ENCODE results near the gene SOX6.
"Not testable (repeated sequence)": the region's sequence is repeated elsewhere in the genome, so short reads cannot be mapped to it uniquely, and the experiment has no call there.

The SOX6 gene

GRCh38 chr11:16148301-16148931, 207.9 kb downstream of the SOX6 start:
- no peaks in the 10 kb centered on the region for H3K27me3 ChIP-seq (ENCODE audit: control insufficient read depth, insufficient read depth, low read length)
- no peak overlapping the region for H3K4me2 ChIP-seq (ENCODE audit: low read length)
- H3K36me3 ChIP-seq (ENCODE audit: control insufficient read depth, insufficient read depth, low read length) = no peaks in the 10 kb centered on the region
- no peak overlapping the region for H2AFZ ChIP-seq
- H3K9me3 ChIP-seq (ENCODE audit: control insufficient read depth, low read length) = no peaks in the 10 kb centered on the region
- H3K79me2 ChIP-seq = no peaks in the 10 kb centered on the region
- no peak for TF ChIP-seq CTCF (IDR thresholded peaks at IDR 0.05)
- H3K9ac ChIP-seq = no peak overlapping the region
- no peak overlapping the region for H3K4me3 ChIP-seq (ENCODE audit: low read depth, low read length)
- no peaks in the 10 kb centered on the region for H3K4me1 ChIP-seq
- H3K27ac ChIP-seq = no peak overlapping the region

GRCh38 chr11:16146980-16147379, 209.4 kb downstream of the SOX6 start:
- H3K4me2 ChIP-seq (ENCODE audit: low read length); H2AFZ ChIP-seq; H3K79me2 ChIP-seq: not testable (repeated sequence)

GRCh38 chr11:16141614-16142013, 214.7 kb downstream of the SOX6 start:
- not testable (repeated sequence) for H3K36me3 ChIP-seq (ENCODE audit: control insufficient read depth, insufficient read depth, low read length); H2AFZ ChIP-seq; H3K4me2 ChIP-seq (ENCODE audit: low read length); H3K9me3 ChIP-seq (ENCODE audit: control insufficient read depth, low read length); H3K4me3 ChIP-seq (ENCODE audit: low read depth, low read length); H3K27ac ChIP-seq; H3K4me1 ChIP-seq; H3K9ac ChIP-seq; H3K27me3 ChIP-seq (ENCODE audit: control insufficient read depth, insufficient read depth, low read length); H3K79me2 ChIP-seq

More at GRCh38 chr11:16146980-16147379, 209.4 kb downstream of the SOX6 start:
- H3K27ac ChIP-seq; H3K36me3 ChIP-seq (ENCODE audit: control insufficient read depth, insufficient read depth, low read length); H3K27me3 ChIP-seq (ENCODE audit: control insufficient read depth, insufficient read depth, low read length); H3K4me3 ChIP-seq (ENCODE audit: low read depth, low read length); H3K9me3 ChIP-seq (ENCODE audit: control insufficient read depth, low read length); H3K4me1 ChIP-seq; H3K9ac ChIP-seq: not testable (repeated sequence)

GRCh38 chr11:16141162-16141561, 215.2 kb downstream of the SOX6 start:
- not testable (repeated sequence) for H3K9ac ChIP-seq; H3K4me3 ChIP-seq (ENCODE audit: low read depth, low read length); H3K4me2 ChIP-seq (ENCODE audit: low read length); H3K4me1 ChIP-seq; H3K9me3 ChIP-seq (ENCODE audit: control insufficient read depth, low read length); H3K27me3 ChIP-seq (ENCODE audit: control insufficient read depth, insufficient read depth, low read length); H3K79me2 ChIP-seq; H3K27ac ChIP-seq; H2AFZ ChIP-seq; H3K36me3 ChIP-seq (ENCODE audit: control insufficient read depth, insufficient read depth, low read length)

- Histone ChIP-seq H3K4me1 (no peaks in the 10 kb centered on the region), H3K79me2 (no peaks in the 10 kb centered on the region), H3K9ac (no peak overlapping the region), H2AFZ (no peak overlapping the region), H3K36me3 (ENCODE audit: control insufficient read depth, insufficient read depth, low read length) (no peaks in the 10 kb centered on the region), H3K4me2 (ENCODE audit: low read length) (no peak overlapping the region), H3K27ac (no peak overlapping the region), H3K4me3 (ENCODE audit: low read depth, low read length) (no peak overlapping the region), H3K27me3 (ENCODE audit: control insufficient read depth, insufficient read depth, low read length) (no peaks in the 10 kb centered on the region), H3K9me3 (ENCODE audit: control insufficient read depth, low read length) (no peaks in the 10 kb centered on the region)
- no peak for TF ChIP-seq CTCF (IDR thresholded peaks at IDR 0.05)
These were observed 219.5 kb downstream of the SOX6 start for GRCh38 chr11:16136792-16137390.

- TF ChIP-seq CTCF (IDR thresholded peaks at IDR 0.05) = no peak
- Histone ChIP-seq H2AFZ (no peak overlapping the region), H3K9ac (no peak overlapping the region), H3K27me3 (ENCODE audit: control insufficient read depth, insufficient read depth, low read length) (no peaks in the 10 kb centered on the region), H3K4me3 (ENCODE audit: low read depth, low read length) (no peak overlapping the region), H3K79me2 (no peaks in the 10 kb centered on the region), H3K4me2 (ENCODE audit: low read length) (no peak overlapping the region), H3K4me1 (no peaks in the 10 kb centered on the region), H3K27ac (no peak overlapping the region), H3K36me3 (ENCODE audit: control insufficient read depth, insufficient read depth, low read length) (no peaks in the 10 kb centered on the region), H3K9me3 (ENCODE audit: control insufficient read depth, low read length) (no peaks in the 10 kb centered on the region)
These were observed 222.5 kb downstream of the SOX6 start for GRCh38 chr11:16133867-16134266.

Measured in parathyroid adenoma (tissue), 2 donors.